HFFc6 (cell line): Measurements from ENCODE around the gene SOX11. TPM values are rescaled to one million over a fixed set of nuclear protein-coding genes. Genes with fewer than 3 reads are reported as not detected.

ENCODE experiments used
- DNase-seq: peaks from one replicate; pipeline ENCODE4 v3.0.0-alpha.2; 2018
- H3K27ac Mint-ChIP-seq: 2 replicates; pipeline ENCODE4 v1.8.0; 2020; ENCODE audit warnings: mild to moderate bottlenecking, mixed read lengths
- H3K27me3 Mint-ChIP-seq: 2 replicates; pipeline ENCODE4 v1.8.0; 2021; ENCODE audit warnings: mild to moderate bottlenecking, moderate library complexity, mixed read lengths; ENCODE audit not compliant: insufficient read depth
- H3K36me3 Mint-ChIP-seq: 2 replicates; pipeline ENCODE4 v1.8.0; 2021; ENCODE audit warnings: low read depth, mixed read lengths
- H3K4me1 Mint-ChIP-seq: 2 replicates; pipeline ENCODE4 v1.8.0; 2020; ENCODE audit warnings: low read depth, mixed read lengths
- H3K4me3 Mint-ChIP-seq: 2 replicates; pipeline ENCODE4 v1.8.0; 2020; ENCODE audit warnings: mild to moderate bottlenecking, moderate library complexity, mixed read lengths
- H3K9me3 Mint-ChIP-seq: 2 replicates; pipeline ENCODE4 v1.8.0; 2020; ENCODE audit warnings: mild to moderate bottlenecking, mixed read lengths
- total RNA-seq, 6 experiments: library from RNA; stranded (reverse); fragmentation: NEBNext Ultra II Directional; extraction: Animal tissue kit (Norgen Biotek cat#: 25700); gene quantifications; 2 replicates in 1 of 6; 3 replicates in 5 of 6; pipeline ENCODE4 v1.2.3, GENCODE V29; 2021
- TF ChIP-seq, protein P1 (sequence below): fragments of 200-600 bp; sonication (generic); IDR thresholded peaks from 2 replicates; pipeline ENCODE4 v1.5.0; 2021; ENCODE audit warnings: antibody characterized with exemption, mild to moderate bottlenecking

The SOX11 gene
- total RNA-seq, 6 experiments from 2014 or later: not detected

DNA sequence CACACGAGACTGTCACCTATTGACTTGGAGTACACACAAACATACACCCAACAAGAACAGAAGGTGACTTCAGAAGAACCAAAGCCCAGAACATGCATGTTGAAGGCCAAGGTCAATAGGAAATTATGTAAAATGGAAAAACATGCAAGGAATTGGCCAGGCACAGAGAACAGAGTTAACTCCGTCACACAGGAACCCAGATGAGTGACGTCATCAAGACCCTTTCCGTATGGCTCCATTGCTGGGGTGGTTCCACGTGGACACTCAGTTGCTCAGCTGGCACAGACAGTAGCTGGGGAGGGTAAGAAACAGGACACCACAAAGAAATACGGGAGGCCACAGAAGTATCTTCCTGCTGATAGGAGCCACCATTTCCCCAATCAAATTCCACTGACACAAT is 18.4 kb downstream of the SOX11 start:
- DNase-seq: no peak
- Mint-ChIP-seq H3K4me1 (no peaks in the 10 kb centered on the region), H3K9me3 (peaks cover 42% of the 10 kb centered on the region), H3K36me3 (peaks cover 4% of the 10 kb centered on the region; the same call in 1 of the 2 replicates), H3K4me3 (no peak overlapping the region), H3K27me3 (no peaks in the 10 kb centered on the region; the same call in 1 of the 2 replicates), H3K27ac (no peak overlapping the region)
- TF ChIP-seq, protein P1, sequence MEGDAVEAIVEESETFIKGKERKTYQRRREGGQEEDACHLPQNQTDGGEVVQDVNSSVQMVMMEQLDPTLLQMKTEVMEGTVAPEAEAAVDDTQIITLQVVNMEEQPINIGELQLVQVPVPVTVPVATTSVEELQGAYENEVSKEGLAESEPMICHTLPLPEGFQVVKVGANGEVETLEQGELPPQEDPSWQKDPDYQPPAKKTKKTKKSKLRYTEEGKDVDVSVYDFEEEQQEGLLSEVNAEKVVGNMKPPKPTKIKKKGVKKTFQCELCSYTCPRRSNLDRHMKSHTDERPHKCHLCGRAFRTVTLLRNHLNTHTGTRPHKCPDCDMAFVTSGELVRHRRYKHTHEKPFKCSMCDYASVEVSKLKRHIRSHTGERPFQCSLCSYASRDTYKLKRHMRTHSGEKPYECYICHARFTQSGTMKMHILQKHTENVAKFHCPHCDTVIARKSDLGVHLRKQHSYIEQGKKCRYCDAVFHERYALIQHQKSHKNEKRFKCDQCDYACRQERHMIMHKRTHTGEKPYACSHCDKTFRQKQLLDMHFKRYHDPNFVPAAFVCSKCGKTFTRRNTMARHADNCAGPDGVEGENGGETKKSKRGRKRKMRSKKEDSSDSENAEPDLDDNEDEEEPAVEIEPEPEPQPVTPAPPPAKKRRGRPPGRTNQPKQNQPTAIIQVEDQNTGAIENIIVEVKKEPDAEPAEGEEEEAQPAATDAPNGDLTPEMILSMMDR: no peak

DNA sequence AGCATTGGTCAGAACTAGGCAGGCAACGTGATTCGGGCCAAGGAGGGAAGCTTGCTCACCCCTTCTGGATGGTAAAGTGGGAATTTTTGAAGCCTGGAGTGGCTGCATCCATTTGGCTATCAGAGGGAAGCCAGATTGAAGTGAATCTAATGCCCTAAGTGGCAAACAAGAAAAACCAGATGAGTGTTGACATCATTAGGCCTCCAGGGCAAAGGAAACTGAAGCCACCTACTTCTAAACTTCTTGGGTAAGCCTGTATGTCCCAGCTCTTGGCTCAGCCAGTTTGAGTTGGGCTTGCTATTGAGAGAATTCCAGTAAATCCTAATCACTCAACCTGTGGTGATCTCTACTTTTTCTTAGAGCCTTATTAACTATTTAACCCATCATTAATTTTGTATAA is 20.9 kb downstream of the SOX11 start:
- no peak for DNase-seq
- H3K4me3 Mint-ChIP-seq: no peak overlapping the region
- no peaks in the 10 kb centered on the region; the same call in 1 of the 2 replicates for H3K27me3 Mint-ChIP-seq

DNA sequence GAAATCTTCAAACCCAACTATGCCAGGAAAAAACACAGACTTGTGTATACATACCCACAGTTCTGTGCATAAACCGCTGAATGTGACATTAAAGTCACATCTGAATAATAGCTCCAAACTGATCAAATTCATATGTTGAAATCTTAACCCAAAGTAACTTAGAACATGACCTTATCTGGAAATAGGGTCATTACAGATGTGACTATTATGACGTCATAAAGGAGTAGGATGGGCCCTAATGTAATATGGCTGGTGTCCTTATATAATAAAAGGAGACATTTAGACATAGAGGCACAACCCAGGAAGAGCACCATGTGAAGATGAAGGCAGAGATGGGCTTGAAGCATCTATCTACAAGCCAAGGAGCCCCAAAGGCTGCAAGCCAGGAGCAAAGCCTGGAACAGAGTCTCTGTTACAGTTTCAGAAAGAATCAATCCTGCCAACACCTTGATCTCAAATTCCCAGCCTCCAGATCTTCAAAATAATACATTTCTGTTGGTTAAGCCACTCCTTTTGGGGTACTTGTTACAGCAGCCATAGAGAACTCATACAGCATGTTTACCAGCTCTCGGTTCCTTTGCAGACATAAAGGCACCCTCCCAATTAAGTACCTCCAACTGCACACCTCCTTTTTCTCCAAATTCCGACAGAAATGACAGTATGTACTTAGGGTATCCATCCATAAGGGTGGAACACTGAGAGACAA is 27.6 kb downstream of the SOX11 start:
- DNase-seq: no peak
- Mint-ChIP-seq H3K9me3 (peaks cover 44% of the 10 kb centered on the region), H3K36me3 (peaks cover 8% of the 10 kb centered on the region; the same call in 1 of the 2 replicates), H3K4me1 (no peaks in the 10 kb centered on the region), H3K27ac (no peak overlapping the region), H3K27me3 (no peaks in the 10 kb centered on the region; the same call in 1 of the 2 replicates), H3K4me3 (no peak overlapping the region)
- TF ChIP-seq, protein P1: no peak

More for the DNA sequence above, 20.9 kb downstream of the SOX11 start:
- peaks cover 4% of the 10 kb centered on the region; the same call in 1 of the 2 replicates for H3K36me3 Mint-ChIP-seq
- TF ChIP-seq, protein P1: no peak
- peaks cover 38% of the 10 kb centered on the region for H3K9me3 Mint-ChIP-seq
- H3K27ac Mint-ChIP-seq: no peak overlapping the region
- no peaks in the 10 kb centered on the region for H3K4me1 Mint-ChIP-seq

DNA sequence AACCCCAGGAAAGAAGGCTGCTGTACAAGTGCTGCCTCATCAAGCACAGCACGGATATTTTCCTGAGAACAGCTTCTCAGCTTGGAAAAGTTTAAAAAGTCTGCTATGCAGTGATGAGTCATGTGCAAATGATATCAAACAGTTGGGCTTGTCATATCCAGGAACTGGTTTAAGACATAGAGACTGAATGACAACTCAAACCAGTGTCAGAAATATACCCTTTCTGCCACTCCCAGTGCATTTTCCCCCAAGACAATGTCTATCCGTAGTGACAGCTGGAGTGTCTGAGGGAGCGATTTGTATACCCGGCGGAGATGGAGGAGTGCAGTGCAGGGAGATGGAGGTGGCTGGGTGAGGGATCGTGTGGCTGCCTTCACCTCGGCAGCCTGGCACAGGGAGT is 28.2 kb downstream of the SOX11 start:
- Mint-ChIP-seq H3K27ac (no peak overlapping the region), H3K36me3 (peaks cover 8% of the 10 kb centered on the region; the same call in 1 of the 2 replicates), H3K4me1 (no peaks in the 10 kb centered on the region), H3K27me3 (no peaks in the 10 kb centered on the region; the same call in 1 of the 2 replicates), H3K9me3 (peaks cover 42% of the 10 kb centered on the region), H3K4me3 (no peak overlapping the region)
- DNase-seq: no peak
- TF ChIP-seq, protein P1: no peak

DNA sequence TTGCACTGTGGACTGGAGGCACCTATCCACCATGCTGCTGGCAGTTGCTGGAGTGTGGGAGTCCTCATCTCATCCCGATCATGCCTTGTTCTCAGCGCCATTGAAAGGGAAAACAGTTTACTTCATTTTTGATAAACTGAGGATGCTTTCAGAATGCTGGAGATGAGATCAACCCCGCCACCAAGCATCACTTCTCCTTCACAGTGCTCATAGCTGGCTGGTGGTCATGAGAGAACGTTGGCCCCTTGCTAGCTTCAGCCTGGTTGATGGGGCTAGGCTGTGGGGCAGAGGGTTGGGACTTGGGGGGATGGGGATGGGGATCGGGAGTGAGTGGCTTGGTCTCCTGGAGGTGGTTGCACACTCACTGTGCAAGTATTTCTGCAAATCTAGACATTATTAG is 30.1 kb downstream of the SOX11 start:
- Mint-ChIP-seq H3K27me3 (no peaks in the 10 kb centered on the region; the same call in 1 of the 2 replicates), H3K9me3 (peaks cover 41% of the 10 kb centered on the region), H3K4me3 (no peak overlapping the region), H3K27ac (no peak overlapping the region), H3K4me1 (no peaks in the 10 kb centered on the region), H3K36me3 (peaks cover 8% of the 10 kb centered on the region; the same call in 1 of the 2 replicates)
- no peak for DNase-seq
- TF ChIP-seq, protein P1: no peak
